ENCODE data around the gene FAAH. TPM values are rescaled to one million over a fixed set of nuclear protein-coding genes. Genes with fewer than 3 reads are reported as not detected.
"Not testable (repeated sequence)": the region's sequence is repeated elsewhere in the genome, so short reads cannot be mapped to it uniquely, and the experiment has no call there.

FAAH gene
- total and polyA plus RNA-seq, 2 of the 4 experiments (the other 2 are of a cell fraction): under 0.01 to 0.19 TPM

- H3K56ac ChIP-seq (ENCODE audit: extremely low read depth, insufficient read depth, low read length); H3K27ac ChIP-seq (ENCODE audit: insufficient read depth, low read length); CTCF ChIA-PET; H3K4me1 ChIP-seq (ENCODE audit: control insufficient read depth, insufficient read depth, low read length); H3K14ac ChIP-seq (replicated peaks; ENCODE audit: low read depth, low read length); POLR2A ChIA-PET (ENCODE audit: unreplicated experiment); H4K91ac ChIP-seq (ENCODE audit: insufficient read depth, low read depth, low read length); H2BK120ac ChIP-seq (ENCODE audit: low read depth, low read length); H2BK15ac ChIP-seq (ENCODE audit: low read depth, low read length); DNase-seq; H2AFZ ChIP-seq (replicated peaks; ENCODE audit: low read length, poor library complexity); H3K9ac ChIP-seq (ENCODE audit: low read depth, low read length); H3K4me3 ChIP-seq (ENCODE audit: insufficient read depth, low read depth, low read length); ATAC-seq (ENCODE audit: low read depth); H2AK9ac ChIP-seq (replicated peaks; ENCODE audit: low read depth, low read length, poor library complexity); H3K27me3 ChIP-seq (ENCODE audit: control insufficient read depth, insufficient read depth, low read length); in situ Hi-C loops (cut with MboI; ENCODE audit: low sequenced_read_pairs); BruUV-seq (replicated peaks); H4K20me1 ChIP-seq (ENCODE audit: insufficient read depth, low read length); H2AK5ac ChIP-seq (ENCODE audit: low read depth, low read length); H4K8ac ChIP-seq (ENCODE audit: low read depth in 2 of 2, low read length in 2 of 2); H3K9me1 ChIP-seq (ENCODE audit: insufficient read depth, low read length); H2BK5ac ChIP-seq (ENCODE audit: low read depth, low read length, poor library complexity, severe bottlenecking); H3K23ac ChIP-seq (ENCODE audit: low read depth, low read length); dilution Hi-C loops (cut with HindIII; ENCODE audit: low sequenced_read_pairs, unreplicated experiment); H3K9me3 ChIP-seq (ENCODE audit: control insufficient read depth, insufficient read depth, low read length); H3K4me2 ChIP-seq (ENCODE audit: low read depth, low read length); H4K5ac ChIP-seq (ENCODE audit: low read depth, low read length); H3K18ac ChIP-seq (ENCODE audit: low read depth, low read length); H3K79me1 ChIP-seq (ENCODE audit: low read depth in 1 of 2, low read length in 2 of 2); H2BK20ac ChIP-seq (ENCODE audit: low read depth, low read length); H3K4ac ChIP-seq (ENCODE audit: low read depth, low read length): not testable (repeated sequence)
- intact Hi-C loops (cut with micrococcal nuclease): loop anchor here (1.0 kb wide), 1 partner anchor 29 kb away; no protein-coding TSS in a partner anchor
- H3K36me3 ChIP-seq (ENCODE audit: control insufficient read depth, insufficient read depth, low read length): peaks cover 18% of the 10 kb centered on the region
- 80% methylated on average over 1 of the region's 8 CpGs; no CpG with 5 or more reads in 1 of the 2 experiments for WGBS, 2 experiments (ENCODE audit: extremely low coverage in 2 of 2, insufficient read length in 1 of 2)
Measured at GRCh38 chr1:46367701-46368100, 26.4 kb upstream of the FAAH start.
